Skin epidermis (tissue), 12 donors: ENCODE results near the gene NEGR1.

Experiments
- H3K27ac ChIP-seq, 21 experiments: fragments of 200-600 bp; sonication (generic) in 11 of 21; one replicate each; pipeline ENCODE4 v1.5.0; 2020; ENCODE audit warnings: mild to moderate bottlenecking in 3 of 21, inconsistent platforms in 2 of 21, moderate library complexity in 2 of 21
- H3K4me3 ChIP-seq, 7 experiments: fragments of 200-600 bp; sonication (generic) in 2 of 7; one replicate each; pipeline ENCODE4 v1.5.0; 2020; ENCODE audit warnings: inconsistent platforms in 2 of 7, mild to moderate bottlenecking in 2 of 7, moderate library complexity in 1 of 7

Gene NEGR1

DNA sequence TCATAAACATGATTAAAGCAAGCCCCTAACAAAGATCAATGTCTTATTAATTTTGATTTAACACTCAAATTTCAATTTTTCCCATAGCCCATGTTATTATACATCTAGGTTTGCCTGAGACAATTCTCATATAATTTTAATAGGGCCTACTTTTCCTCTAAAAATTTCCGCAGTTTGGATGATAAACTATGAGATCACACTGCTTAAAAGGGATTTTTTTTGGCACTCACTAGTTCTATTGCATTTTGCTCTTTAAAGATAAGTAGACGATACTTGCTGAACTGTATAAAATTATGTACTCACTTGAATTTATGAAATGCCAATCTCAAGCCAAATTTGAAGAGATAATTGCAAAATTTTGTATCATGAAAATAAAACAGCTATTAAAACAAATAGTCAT lies 721.1 kb downstream of the NEGR1 start:
- Histone ChIP-seq H3K27ac (peak overlapping the region in 1 of 21 experiments; percentile 47), H3K4me3 (no peak overlapping the region)

DNA sequence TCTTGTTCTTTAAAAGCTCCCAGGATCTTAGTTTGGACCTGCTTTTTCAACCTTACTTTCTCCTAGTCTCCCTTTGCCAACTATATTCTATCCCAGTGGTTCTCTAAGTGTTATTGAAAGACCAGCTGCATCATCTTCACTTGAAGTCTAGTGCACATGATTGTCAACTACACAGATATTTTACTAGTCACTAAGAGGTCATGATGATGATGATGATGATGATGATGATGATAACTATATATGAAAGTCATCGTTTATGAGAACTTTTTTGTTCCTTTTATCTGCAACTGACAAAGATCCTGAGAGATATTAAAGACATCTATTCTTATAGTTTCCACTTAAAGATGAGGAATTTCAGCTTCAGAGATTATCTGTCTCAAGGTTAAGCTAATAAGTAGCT lies 722.5 kb downstream of the NEGR1 start:
- Histone ChIP-seq H3K27ac (no peak overlapping the region), H3K4me3 (no peak overlapping the region)

DNA sequence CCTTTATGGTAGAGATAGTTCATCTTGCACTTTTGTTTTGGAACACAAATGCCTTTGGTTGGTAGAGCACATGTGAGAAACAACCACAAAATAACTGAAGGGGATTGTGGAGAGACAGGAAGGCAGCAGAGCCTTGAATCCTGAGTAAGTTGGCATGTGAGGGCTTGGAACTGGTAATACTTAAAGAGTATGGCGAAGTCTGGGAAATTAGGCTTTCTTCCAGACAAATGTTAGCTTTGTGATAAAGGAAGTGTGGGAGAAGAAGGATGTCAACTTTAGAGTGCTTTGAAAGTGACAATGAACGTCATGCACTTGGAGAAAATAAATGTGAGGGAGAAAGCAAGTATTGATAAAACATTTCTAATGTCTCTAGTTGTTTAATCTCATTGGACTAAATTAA lies 725.2 kb downstream of the NEGR1 start:
- no peak overlapping the region for H3K27ac ChIP-seq
- no peak overlapping the region for H3K4me3 ChIP-seq

DNA sequence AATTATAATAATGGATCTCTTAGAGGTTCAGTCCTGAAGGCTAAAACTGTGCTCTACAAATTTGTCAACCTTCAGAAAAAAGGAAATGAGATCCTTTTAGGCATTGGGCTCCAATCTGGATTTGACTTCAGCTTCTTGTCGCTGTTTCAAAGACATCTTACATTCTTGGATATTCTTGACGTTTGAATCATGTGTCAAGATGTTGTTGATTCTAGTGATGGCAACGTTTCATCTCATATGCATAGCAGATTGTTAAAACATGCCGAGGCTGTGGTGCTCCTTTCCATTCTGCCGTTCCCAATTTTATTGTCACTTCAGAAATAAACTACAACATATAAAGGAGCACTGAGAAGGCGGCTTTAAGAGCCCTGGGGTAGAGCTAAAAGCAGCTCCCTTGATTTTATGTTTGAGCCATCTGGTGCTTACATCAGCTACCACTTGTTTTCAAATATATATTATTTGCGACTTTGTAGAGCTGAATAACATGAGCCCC lies 733.9 kb downstream of the NEGR1 start:
- H3K4me3 ChIP-seq: no peak overlapping the region
- no peak overlapping the region for H3K27ac ChIP-seq

DNA sequence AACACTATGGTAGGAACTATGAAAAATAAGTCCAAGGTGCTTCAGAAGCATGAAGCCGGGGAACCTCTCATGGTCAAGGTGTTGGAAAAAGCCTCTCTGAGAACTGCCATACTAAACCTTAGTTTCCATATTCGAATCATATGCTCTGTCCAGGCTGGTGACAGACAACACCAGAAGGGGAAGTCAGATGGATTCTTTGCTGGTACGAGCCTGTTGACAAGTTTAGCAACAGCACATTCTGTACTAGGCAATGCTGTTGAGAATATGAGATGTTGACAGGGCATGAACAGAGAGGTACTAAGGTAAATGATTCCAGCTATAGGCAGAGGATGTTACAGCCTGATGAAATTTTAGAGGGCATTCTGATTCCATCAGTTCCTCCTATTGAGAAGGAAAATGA lies 740.2 kb downstream of the NEGR1 start:
- Histone ChIP-seq H3K27ac (no peak overlapping the region), H3K4me3 (no peak overlapping the region)

DNA sequence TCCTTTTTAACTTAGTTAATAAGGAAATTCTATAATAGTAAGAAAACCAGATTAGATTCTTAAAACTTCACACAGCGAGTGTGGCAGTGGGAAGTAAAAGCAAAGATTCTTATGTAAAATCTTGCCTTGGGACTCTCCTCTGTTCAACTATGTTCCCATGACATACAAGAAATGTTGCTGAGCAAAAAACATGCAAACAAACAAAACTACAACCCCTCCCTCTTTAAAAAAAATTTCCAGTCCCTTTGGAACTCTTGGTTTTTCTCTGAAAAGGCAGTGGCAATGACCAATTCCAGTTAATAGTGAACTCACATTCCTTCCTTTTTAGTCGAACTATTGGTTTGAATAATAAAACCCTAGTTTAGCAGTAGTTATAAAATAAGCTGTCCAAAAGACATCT lies 748.4 kb downstream of the NEGR1 start:
- H3K27ac ChIP-seq: peak overlapping the region in 4 of 21 experiments; percentile 19 to 64 (median 58)
- H3K4me3 ChIP-seq: no peak overlapping the region

DNA sequence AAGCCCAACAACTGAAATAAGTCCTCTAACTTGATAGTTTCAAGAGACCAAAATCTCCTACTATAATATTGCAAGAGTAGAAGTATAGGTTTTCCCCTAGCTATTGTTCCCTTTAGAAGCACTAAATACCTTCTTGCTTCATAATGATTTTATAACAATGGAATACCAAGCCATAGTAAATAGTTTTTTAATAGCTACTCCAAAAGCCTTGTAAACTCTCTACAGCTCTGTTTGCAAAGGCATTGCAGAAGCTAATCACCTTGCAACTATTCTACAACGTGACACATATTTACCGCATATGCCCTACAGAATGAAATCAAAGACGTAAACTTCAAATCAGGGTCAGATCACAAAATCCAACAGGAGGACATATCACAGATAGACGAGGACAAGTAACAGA lies 750.0 kb downstream of the NEGR1 start:
- no peak overlapping the region for H3K27ac ChIP-seq
- H3K4me3 ChIP-seq: no peak overlapping the region

DNA sequence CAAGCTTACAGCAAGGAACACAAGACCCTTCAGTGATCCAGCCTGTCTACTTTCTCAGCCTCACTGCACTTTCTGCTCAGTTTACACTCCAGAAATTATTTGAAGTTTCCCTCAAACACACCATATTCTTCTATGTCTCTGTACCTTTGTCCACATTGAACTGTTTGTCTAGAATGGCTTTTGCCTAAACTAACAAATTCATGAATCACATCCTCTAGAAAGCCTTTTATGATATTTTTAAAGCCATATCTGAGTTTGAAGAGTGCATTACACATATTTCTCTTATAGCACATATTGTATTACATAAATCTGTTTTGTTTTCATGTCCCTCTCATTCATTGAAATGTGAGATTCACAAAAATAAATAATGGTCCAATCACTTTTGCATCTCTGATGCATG lies 755.5 kb downstream of the NEGR1 start:
- no peak overlapping the region for H3K4me3 ChIP-seq

DNA sequence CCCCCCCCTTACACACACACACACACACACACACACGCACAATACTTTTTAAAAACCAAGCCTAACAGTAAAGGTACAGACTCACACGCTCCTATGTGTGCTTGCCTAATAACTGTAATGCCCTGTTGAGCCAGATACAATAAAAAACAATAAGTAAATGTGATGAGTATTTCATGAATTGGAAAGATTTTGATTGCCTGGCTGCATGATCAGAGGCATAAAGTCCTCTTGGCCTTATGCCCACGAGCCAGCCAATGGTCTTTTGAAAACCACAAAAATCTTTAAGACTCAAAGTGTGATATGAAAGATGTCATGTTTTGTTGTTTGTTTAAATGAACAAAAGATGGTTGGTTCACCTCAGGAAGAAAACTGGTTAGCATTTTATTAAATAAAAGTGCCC lies 759.6 kb downstream of the NEGR1 start:
- H3K27ac ChIP-seq: no peak overlapping the region
- H3K4me3 ChIP-seq: no peak overlapping the region

More for the DNA sequence above, 755.5 kb downstream of the NEGR1 start:
- H3K27ac ChIP-seq: no peak overlapping the region

DNA sequence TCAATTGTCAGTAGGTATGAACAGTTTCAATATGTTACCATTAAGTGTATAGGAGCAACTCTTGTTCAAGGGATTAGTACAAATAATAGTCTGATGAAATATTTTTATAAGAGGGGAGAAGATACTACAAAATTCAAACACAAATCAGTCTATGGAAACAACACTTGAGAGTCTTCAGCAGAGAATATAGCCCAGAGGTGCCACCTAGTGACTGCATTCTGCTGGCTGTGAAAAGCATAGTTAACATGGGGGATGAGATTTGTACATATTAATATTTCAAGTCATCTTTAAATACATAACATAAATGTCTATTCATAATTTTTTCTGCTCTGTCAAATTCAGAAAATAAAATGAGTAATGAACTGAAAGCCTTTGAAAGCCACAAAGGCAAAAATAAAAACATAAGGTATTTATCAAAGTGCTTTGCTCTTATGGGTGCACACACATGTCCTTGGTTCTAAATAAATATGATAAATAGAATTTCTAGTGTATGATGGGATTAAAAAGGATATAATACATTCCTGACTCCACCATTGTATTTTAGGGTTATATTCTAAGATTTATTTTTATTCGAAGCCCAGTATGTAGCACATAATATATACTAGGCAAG lies 760.6 kb downstream of the NEGR1 start:
- H3K27ac ChIP-seq: no peak overlapping the region
- H3K4me3 ChIP-seq: no peak overlapping the region

DNA sequence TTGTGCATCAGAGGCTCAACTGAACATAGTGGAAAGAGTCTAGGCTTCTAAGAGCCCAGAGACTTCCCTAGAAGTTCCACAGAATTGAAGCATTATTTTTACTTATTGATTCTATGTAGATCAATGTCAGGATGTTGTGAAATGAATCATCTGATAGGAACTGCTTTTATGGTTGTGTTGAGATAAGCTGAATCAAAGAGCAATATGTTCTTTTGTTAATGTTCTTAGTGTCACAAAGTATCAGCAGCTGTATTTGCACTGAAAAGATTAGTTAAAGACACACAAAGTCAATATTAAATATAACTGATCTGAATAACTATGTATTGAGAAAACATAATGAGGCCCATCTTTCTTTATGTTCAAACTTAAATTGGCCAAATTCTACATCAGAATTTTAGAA lies 770.8 kb downstream of the NEGR1 start:
- no peak overlapping the region for H3K27ac ChIP-seq
- H3K4me3 ChIP-seq: no peak overlapping the region

DNA sequence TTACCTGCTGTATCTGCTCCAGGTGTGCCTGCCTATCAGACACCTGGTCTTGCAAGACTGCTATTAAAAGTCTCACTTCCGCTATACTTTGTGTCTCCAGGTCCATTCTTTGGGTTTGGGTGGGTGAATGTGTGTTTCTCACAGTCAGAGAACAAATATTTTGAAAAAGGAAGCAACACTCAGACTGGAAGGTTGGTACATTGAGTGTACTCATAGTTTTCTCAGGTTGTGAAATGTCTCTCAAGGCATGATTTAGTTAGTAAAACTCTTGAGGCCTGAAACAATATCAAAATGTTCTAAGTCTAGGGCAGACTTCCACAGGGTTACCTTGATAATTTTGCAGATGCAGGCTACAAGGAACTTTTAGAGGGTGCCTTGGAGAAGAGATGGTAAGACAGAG lies 771.6 kb downstream of the NEGR1 start:
- no peak overlapping the region for H3K4me3 ChIP-seq
- H3K27ac ChIP-seq: no peak overlapping the region

DNA sequence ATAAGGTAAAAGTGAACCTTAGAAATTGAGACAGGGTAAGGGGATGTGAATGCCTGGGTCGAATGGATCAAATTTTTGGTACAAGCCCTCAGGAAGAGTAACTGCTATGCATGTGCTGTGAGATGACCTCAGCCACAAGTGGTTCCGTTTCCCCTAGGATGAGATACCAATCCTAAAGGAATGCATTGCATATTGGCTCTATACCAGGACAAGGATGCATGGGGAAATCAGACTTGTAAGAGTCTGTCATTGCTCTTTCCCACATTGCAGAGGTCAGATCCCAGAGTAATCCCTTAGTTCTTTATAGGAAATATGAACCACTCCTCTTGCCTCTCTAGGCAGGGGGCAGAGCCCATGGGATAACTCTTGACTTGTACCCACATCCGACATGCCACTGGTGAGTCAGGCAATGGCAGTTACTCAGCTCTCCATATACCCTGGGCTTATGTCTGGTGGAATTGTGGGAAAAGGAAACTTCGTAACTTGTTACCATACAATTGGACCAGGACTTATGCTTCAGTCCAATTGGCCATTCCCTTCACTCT lies 773.2 kb downstream of the NEGR1 start:
- H3K4me3 ChIP-seq: no peak overlapping the region
- no peak overlapping the region for H3K27ac ChIP-seq

DNA sequence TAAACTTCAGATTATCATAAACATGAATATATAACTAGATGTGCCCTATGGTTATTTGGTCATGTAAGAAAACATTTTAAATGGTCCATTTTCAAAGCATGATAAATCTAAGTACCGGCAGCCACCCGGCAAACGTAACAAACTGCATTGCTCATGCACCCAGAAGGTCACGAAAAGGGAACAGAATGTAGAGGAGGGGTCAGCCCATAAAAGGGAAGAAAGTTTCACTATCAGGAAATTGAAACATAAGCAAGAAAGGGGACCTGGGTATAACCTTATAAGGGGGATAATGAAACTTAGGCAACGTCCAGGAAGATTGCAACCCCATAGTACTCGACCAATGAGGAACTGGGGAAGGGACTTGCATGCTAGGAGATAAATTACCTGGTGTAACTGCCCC lies 780.3 kb downstream of the NEGR1 start:
- H3K4me3 ChIP-seq: no peak overlapping the region
- no peak overlapping the region for H3K27ac ChIP-seq

DNA sequence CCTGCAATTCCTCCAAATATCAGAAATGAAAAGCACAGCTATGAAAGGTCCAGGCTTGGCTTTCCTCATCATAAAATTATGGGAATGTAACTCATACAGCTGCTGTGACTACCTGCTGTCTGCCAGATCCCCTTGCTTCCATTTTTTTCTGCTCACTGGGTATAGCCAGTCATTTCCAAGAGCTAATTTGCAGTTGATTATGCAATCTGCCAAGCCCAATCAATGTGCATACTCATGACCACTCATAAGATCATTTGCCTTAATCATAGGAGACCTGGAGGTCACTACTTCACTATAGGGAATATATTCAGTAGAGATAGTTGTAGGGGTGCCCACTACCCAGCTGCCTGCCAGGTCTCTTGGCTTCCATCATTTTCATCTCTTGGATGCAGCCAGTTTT lies 783.8 kb downstream of the NEGR1 start:
- H3K27ac ChIP-seq: no peak overlapping the region
- H3K4me3 ChIP-seq: no peak overlapping the region

DNA sequence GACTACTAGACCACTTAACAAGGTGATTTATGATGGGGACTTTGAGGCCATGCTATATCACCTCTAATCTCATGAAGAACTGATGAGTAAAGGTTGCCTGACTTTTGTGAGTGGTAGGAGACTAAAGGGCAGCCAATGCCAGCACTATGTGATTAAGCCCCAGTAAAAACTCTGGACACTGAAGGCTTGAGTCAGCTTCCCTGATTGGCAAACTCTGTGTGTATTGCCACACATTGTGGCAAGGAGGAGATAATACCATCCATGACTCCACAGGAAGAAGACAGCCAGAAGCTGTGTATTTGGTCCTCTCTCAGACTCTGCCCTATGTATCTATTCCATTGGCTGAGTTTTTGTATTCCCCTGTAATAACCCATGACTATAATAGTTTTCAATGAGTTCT lies 788.2 kb downstream of the NEGR1 start:
- Histone ChIP-seq H3K27ac (no peak overlapping the region), H3K4me3 (no peak overlapping the region)

DNA sequence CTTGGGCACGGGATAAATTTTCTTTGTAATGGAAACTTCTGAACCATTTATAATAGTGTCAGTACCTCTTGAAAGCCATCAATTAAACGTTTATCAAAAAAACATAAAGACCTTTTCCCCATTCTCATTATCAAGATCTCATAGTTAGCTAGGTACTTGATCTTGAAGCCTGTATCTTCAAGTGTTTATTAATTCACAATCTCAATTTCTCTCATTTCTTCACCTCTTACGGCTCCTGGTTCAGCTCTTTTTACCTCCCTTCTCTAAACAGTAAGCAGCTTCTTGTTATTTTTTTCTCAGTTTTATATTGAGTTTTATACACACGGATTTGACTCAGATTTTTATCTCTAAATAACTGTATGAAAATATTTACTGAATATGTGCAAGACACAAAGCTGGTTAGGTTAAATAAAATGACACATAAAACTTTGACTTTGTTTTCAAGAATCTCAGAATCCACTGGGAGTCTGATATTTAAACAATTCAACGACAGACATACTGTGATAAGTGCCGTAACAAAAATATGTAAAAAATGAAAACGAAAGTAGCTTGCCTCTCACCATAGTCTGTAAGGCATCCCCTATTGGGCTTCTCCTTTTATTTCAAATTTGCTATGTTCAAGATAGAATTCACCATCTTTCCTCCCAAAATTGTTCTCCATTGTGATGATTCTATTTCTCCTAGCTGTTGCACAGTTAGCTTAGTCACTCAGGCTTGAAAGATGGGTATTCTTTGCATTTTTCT lies 789.9 kb downstream of the NEGR1 start:
- Histone ChIP-seq H3K27ac (no peak overlapping the region), H3K4me3 (no peak overlapping the region)

DNA sequence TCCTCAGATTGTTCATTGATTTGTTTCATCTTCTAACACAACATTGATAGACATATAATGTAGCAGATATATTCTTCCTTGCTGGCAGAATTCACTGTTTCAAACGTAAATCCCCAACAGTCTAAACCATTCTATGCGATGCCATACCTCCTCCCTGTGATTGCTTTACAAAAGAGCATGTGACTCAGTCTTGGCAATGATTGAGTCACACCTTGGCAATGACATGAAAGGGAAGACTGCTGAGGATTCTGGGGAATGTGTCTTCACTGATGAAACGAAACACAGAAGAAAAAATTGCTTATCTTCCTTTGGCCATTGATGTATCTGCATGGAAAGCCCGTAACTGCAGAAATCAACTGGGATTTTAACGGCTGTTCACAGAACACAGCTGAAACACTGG lies 791.9 kb downstream of the NEGR1 start:
- H3K4me3 ChIP-seq: no peak overlapping the region
- H3K27ac ChIP-seq: no peak overlapping the region

DNA sequence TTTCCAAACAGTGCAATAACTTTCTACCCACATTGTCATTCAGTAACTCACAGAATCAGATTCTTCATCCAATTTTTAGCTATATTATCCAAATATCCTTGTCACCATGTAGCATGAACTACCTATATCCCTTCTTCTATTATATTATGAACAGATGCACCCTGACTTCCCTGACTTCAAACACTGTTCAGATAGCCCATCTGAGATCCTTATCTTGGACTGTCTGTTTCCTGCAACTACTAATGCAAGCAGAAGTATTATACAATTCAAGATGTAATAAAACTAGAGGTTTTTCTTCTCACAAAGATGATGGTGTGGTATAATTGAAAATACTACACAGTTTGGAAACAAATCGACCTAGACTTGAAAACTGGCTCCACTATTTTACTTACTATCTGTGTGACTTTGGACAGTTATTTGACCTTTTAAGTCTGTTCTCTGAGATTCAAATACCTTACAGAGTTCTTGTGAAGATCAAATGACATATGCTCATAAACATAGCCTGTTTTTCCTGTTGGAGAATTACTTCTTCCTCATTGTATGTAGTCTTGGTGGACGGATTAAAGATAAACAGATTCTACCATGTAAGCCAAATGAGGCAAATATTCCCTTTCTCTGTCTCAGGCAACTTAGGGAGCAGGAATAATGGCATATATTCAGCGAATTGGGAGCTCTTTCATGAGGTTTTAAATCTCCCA lies 793.6 kb downstream of the NEGR1 start:
- Histone ChIP-seq H3K27ac (no peak overlapping the region), H3K4me3 (no peak overlapping the region)

DNA sequence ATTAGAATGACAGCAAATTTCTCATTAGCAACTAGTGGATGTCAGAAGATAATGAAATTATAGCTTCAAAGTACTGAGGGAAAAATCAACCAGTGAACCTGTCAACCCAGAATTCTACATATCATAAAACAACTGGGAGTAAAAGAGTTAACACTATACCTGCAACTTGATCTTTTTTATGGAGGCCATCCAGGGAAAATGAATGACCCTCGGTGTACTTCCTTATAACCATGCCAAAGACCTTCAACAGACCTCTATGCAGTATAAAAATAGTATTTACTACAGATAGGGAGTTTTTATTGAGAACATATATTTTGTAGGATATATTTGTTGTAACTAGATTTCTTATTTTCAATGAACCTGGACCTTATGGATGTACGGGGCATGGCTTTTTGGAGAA lies 809.0 kb downstream of the NEGR1 start:
- H3K27ac ChIP-seq: no peak overlapping the region
- no peak overlapping the region for H3K4me3 ChIP-seq

DNA sequence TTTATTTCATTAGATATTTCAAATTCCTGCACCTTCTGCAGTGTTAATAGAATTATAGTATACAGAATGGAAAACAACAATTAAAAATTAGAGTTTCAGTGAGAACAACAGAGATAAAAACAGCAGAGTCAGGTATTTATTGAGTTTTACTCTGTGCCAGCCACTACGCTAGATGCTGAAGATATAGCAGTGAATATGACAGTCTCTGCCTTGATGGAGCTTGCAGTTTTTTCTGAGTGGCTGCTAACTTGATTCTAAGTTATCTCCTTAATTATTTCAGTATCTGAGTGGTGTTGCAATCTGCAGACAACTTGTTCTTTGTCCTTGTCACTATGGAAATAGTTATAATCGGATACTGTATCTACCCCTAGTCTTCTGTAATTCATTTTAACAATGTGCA lies 817.2 kb downstream of the NEGR1 start:
- no peak overlapping the region for H3K27ac ChIP-seq
- H3K4me3 ChIP-seq: no peak overlapping the region
